NCI-H345 treated with DMSO at 0.1 percent for 48 hours (cell line): ENCODE data around the gene EPC1.
"Not testable (repeated sequence)": the region's sequence is repeated elsewhere in the genome, so short reads cannot be mapped to it uniquely, and the experiment has no call there.

ENCODE experiments used
- DNase-seq: peaks from one replicate; lab custom pipeline; 2025; ENCODE audit not compliant: unreplicated experiment; lab: John Stamatoyannopoulos, UW

Gene EPC1

DNA sequence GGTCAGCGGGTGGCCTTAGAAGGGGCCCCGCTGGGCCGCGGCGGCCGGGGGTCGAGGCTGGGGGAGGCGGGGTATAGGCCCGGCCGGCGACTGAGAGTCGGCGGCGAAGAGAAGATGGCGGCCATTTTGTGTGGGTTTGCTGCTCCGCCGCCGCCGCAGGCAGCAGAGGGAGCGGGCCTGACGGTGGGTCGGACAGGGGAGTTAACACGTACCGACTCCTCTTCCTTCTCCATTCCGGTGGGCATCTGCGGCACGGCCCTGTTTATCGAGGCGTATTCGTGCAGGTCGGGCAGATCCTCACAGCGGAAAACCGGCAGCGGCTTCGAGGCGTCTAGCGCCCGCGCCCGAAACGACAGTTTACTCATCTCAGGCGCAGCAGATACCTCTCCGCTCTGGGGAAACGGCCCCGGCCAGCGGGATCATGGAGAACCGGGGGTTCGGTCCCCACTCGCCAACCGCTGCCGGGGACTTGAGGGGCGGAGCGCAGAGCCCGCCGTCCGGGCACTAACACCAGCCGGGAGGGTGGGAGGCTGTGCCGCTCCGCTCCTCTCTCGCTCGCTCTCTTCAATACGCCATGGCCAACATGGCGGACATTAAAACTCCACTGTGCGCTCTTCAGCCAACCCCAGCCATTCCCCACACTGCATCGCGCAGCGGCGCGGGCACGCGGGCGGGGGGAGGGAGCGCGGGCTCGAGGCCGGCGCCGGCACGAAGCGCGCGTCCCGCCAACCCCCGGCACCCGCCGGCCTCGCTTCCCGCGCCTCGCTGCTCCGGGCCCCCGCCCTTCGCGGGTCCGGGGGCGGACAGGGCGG is at the start of gene EPC1:
TSS of gene EPC1 (minus strand) at position 608 of the 812 bp plus-strand sequence. CDS start at position 365, 243 bp downstream.
- peak; percentile 77 for DNase-seq

- DNase-seq = no peak
Observed at GRCh38 chr10:32393911-32394310, 47.0 kb upstream of the EPC1 start.

- DNase-seq = not testable (repeated sequence)
Observed at GRCh38 chr10:32392284-32392683, 45.3 kb upstream of the EPC1 start.

GRCh38 chr10:32390193-32390592 is 43.2 kb upstream of the EPC1 start:
- no peak for DNase-seq

DNA sequence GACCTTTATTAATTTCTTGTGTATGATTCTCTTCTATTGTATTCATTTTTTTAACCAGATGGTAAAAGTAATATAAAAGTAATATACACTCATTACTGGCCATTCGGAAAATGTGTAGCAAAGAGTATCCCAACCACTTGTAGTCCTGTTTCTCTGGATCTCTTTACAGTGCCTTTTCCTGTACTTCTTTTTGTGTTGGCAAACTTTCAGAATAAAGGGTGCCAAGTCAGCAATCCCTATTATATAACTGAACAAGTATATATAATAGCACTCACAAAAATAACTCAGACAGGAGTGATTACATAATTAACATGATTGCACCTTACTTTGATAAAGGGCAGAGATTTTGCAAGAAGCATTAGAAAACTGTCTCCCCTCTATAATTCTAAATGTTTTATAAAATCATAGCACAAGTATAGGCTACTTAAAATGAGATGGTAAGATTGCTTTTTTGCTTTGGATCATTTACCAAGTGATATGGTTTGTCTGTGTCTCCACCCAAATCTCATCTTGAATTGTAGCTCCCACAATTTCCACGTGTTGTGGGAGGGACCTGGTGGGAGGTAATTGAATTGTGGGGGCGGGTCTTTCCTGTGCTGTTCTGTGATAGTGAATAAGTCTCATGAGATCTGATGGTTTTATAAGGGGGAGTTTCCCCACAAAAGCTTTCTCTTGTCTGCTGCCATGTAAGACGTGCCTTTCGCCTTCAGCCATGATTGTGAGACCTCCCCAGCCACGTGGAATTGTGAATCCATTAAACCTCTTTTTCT is 41.5 kb upstream of the EPC1 start:
- DNase-seq = no peak

DNA sequence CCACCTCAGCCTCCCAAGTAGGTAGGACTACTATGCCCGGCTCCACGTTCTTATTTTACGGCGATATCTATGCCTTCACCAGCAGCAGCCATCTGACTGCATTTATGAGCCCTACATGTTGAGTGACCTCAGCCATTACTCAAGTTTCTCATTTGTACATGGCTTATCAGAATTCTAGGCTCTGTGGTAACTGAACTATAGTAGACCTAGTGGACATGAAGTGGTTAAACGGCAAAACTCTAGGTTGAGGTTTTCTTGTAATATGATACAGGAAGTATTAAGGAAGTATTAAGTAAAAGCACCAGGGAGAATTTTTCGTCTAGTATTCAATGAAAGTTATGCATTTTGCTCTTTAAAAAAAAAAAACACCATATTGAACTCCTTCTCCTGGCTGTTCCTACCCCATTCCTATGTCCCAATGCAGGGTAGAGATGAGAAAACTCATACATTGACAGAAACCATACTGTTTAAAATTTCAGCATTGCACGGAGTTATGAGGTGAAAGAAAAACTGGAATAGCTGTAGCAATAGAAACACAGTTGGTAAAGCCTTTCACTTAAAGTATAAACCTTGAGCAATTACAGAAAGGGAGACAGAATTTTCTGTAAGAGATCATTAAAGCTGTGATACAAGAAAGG is 39.8 kb upstream of the EPC1 start:
- no peak for DNase-seq

DNA sequence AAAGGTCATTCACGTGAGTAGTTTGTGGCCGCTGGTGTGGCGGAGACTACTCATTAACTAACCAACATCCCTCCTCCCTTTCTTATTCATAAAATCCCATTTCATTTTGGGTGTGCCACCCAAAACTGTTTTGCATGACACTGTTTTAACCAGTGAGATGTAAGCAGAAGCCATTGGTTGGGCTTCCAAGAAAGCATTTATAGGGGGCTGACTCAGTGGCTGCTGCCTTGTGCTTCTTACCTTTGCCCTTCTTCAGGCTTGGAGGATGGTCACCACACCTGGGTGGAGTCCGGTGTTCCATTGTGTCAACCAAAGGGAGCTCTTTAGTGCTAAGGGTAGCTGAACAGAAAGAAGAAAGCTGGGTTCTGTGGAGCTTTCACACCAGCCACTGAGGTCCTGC is 37.2 kb upstream of the EPC1 start:
- no peak for DNase-seq

GRCh38 chr10:32381165-32381564 is 34.2 kb upstream of the EPC1 start:
- no peak for DNase-seq

DNA sequence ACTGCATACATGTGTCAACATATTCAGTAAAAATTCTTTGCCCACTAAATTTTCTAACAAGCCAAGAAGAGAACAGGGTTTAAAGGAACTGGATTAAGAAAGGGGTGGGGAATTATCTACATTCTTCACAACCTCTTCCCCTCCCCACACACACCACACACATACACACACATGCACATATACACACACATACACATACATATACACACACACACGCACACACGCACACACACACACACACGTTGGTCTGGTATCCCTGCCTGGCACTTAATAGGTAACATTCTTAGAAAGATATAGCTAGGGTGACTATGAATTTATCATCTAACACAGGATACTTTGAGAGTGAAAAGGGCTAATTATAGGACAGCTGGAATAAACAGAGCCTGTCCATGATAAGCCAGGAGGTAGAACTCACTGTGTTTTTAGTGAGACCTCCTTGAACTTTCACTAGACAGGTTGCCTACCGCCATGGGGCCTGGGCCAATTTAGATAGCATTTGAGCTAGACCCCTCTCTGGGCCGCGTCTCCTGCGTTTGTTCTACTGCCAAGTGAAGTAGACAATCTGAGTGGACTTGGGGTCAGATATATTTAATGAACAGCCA is 33.1 kb upstream of the EPC1 start:
- DNase-seq = no peak

DNA sequence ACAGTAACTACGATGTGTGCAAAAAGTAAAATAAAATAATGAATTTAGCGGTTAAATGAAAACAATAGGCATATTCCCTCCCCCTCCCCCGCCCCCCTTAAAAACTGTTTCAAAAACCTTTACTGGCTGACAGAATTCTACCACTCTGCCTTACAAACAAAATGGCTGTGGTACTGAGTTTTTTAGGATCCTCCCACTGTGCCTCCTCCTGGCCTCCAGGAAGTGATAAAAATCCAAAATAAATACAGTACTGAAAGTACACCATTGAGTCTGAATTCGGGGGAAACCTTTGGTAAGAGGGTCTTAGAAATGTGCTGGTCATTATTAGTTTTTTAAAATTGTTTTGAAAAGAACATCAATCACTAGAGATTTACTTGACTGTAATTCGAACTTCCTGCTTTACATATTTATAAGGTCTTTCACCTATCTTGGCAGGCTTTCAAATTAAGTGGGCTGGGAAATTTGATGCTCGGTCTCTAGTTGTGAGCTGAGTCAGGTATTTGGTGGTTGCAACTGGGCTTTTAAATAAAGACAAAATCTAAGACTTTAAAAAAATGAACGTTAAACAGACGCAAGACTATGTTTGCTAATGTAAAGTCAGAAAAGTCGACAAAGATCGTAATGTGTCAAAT is 32.5 kb upstream of the EPC1 start:
- peak; percentile 80 for DNase-seq

GRCh38 chr10:32378363-32379317 is 31.7 kb upstream of the EPC1 start:
- DNase-seq = peak; percentile 69

DNA sequence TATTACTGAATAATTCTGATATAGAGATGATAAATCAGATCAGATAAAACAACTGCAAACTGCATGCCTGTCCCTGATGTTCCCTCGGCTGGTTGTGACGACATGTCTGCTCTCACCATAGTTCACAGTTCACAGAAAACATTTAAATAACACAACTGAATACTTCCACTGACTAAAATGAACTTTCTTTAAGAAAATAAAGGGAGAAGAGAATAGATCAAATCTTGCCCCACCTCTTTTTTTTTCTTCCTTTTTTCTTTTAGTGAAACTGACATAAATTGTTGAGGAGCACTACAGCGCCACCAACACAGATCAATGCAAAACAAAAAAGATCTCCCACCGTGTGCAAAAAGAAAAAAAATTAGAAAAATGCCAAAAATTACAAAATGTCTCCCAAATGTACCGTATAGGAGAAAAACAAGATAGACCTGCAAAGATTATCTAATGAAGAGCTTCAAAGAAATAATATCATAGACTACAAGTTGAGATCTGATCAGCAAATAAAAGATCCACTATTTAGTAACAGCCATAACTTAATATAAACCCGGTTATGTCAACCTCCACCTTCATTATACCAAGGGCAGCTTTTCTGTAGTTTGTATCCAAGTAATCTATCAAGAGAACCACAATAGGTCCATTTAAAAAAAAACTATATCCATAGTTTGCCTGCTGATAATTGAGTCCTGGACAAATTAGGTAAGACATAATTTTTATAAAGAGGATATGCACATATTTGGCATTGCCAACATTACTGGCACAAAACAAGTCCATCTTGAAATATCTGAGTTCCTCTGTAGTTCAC is 30.7 kb upstream of the EPC1 start:
- DNase-seq = peak; percentile 31

- DNase-seq = no peak
Observed at GRCh38 chr10:32376771-32377170, 29.8 kb upstream of the EPC1 start.

DNA sequence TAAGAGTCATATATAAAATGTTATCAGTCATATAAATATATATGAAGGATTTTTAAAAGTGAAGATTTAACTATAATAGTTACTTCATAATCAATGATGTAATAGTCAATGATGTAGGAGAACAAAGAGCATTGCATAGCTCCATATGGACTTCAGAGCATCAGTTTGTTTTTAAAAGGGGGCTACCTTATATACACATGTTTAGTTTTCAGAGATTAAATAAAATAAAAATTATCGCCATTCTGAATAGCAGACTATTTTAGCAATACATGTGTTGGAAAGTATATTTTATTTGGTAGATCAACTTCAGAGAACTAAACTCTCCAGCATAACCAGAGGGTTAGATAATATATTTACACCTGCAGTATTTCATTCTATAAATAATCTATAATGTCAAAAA is 29.1 kb upstream of the EPC1 start:
- no peak for DNase-seq

GRCh38 chr10:32375631-32376030 is 28.7 kb upstream of the EPC1 start:
- no peak for DNase-seq

- DNase-seq = no peak
Observed at GRCh38 chr10:32374605-32375004, 27.6 kb upstream of the EPC1 start.

DNA sequence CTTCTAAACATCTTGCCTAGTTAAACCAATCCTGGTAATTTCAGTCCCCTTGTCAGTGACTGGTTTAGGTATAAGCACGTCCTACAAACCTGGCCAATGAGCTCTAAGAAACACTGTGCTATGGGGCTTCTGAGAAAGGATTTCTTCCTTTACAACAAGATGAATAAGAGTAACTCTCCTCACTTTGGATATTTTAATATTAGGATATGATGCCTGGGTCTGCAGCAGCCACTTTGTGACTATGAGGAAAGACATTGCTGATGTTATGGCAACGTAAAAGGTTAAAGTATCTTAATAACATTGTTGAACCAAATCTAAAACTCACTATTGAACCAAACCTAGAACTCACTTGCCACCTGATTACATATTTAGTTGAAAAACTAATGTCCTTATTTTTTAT is 26.5 kb upstream of the EPC1 start:
- DNase-seq = no peak

- DNase-seq = no peak
Observed at GRCh38 chr10:32373031-32373430, 26.1 kb upstream of the EPC1 start.
